PC-9 (cell line): ENCODE results near the gene KLF17. TPM values are rescaled to one million over a fixed set of nuclear protein-coding genes. Genes with fewer than 3 reads are reported as not detected.

Experiments
- BruUV-seq: library from RNA; stranded (reverse); fragments of 400-500 nt; replicated peaks from 2 replicates; lab custom pipeline; 2021; lab: Mats Ljungman, UMichigan
- CTCF ChIA-PET: fragments of 300-600 bp; sonication (Branson Sonifier 250); formaldehyde crosslinking; loops from one replicate; lab custom pipeline; 2022; ENCODE audit warnings: antibody characterized with exemption; lab: Charles Lee
- POLR2A ChIA-PET: fragments of 300-600 bp; sonication (Branson Sonifier 250); formaldehyde crosslinking; loops from one replicate; lab custom pipeline; 2022; ENCODE audit warnings: antibody characterized with exemption; ENCODE audit not compliant: unreplicated experiment; lab: Charles Lee
- DNase-seq, 2 experiments: peaks; one replicate each; pipeline versions ENCODE4 v3.0.0 to v3.0.0-alpha.2; 2015 to 2022; ENCODE audit warnings: mixed read lengths in 1 of 2
- H2AFZ ChIP-seq: fragments of 200-600 bp; sonication (generic); 2 replicates; pipeline ENCODE4 v1.8.1; 2017; ENCODE audit warnings: antibody characterized with exemption
- H3F3A ChIP-seq: fragments of 200-600 bp; sonication (generic); 2 replicates; pipeline ENCODE4 v1.8.1; 2017; ENCODE audit warnings: antibody characterized with exemption, mild to moderate bottlenecking, low read depth; ENCODE audit not compliant: insufficient read depth
- H3K27ac ChIP-seq: fragments of 200-600 bp; sonication (generic); 2 replicates; pipeline ENCODE4 v1.6.1; 2016; ENCODE audit warnings: mixed run types
- H3K27me3 ChIP-seq: fragments of 200-600 bp; sonication (generic); 2 replicates; pipeline ENCODE4 v1.6.1; 2016; ENCODE audit warnings: low read depth, mixed run types; ENCODE audit not compliant: insufficient read depth
- H3K36me3 ChIP-seq: fragments of 200-600 bp; sonication (generic); 2 replicates; pipeline ENCODE4 v1.6.1; 2016; ENCODE audit warnings: low read depth, mixed run types
- H3K4me1 ChIP-seq: fragments of 200-600 bp; sonication (generic); replicated peaks from 2 replicates; pipeline ENCODE4 v1.6.1; 2016; ENCODE audit warnings: mixed run types; ENCODE audit not compliant: insufficient read depth
- H3K4me2 ChIP-seq: fragments of 200-600 bp; sonication (generic); 2 replicates; pipeline ENCODE4 v1.6.1; 2017; ENCODE audit warnings: mixed run types
- H3K4me3 ChIP-seq: fragments of 200-600 bp; sonication (generic); 2 replicates; pipeline ENCODE4 v1.6.1; 2016; ENCODE audit warnings: mixed run types
- H3K79me2 ChIP-seq: fragments of 200-600 bp; sonication (generic); 2 replicates; pipeline ENCODE4 v1.6.1; 2017; ENCODE audit warnings: low read depth, mixed run types
- H3K9me2 ChIP-seq: fragments of 200-600 bp; sonication (generic); 2 replicates; pipeline ENCODE4 v1.8.1; 2017; ENCODE audit warnings: mild to moderate bottlenecking; ENCODE audit not compliant: insufficient read depth
- H3K9me3 ChIP-seq: fragments of 200-600 bp; sonication (generic); 2 replicates; pipeline ENCODE4 v1.8.1; 2016; ENCODE audit warnings: low read depth; ENCODE audit not compliant: insufficient read depth
- H4K20me1 ChIP-seq: fragments of 200-600 bp; sonication (generic); 2 replicates; pipeline ENCODE4 v1.8.1; 2017; ENCODE audit not compliant: insufficient read depth
- CTCF ChIP-seq: fragments of 200-600 bp; sonication (generic); conservative IDR thresholded peaks from 2 replicates; pipeline ENCODE4 v1.6.1; 2017; ENCODE audit warnings: mixed run types, antibody characterized with exemption, mild to moderate bottlenecking, moderate library complexity
- EZH2 ChIP-seq: fragments of 200-600 bp; sonication (generic); IDR thresholded peaks from 2 replicates; pipeline ENCODE4 v1.8.0; 2017; ENCODE audit warnings: antibody characterized with exemption, low read depth
- intact Hi-C: fragments of 100-400 bp; cut with micrococcal nuclease; formaldehyde crosslinking; loops from one replicate; pipeline ENCODE4 v1.10.0; 2022; ENCODE audit not compliant: unreplicated experiment
- total RNA-seq: library from RNA; stranded (reverse); gene quantifications from 2 replicates; pipeline ENCODE4 v1.2.3, GENCODE V29; 2021

Gene KLF17
- total RNA-seq, 1 experiment from 2014 or later, result not detected

DNA sequence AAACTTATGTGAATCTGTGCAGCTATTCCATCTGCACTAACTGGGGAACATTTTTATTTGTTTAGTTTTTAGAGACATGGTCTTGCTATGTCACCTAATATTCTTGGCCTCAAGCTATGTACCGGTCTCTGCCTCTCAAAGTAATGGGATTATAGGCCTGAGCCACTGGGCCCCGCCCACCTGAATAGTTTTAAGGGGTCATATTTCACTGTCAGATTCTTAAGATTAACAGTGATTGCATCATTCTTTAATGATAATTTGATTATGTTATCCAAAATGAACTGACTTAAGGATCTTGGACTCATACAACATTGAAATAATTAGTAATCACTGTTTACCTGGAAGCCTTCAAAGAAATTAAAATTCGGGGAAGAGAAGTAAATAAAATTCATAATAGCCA, 35.4 kb downstream of the KLF17 start:
- Histone ChIP-seq H3F3A (peaks cover 32% of the 10 kb centered on the region), H3K27ac (peak overlapping the region; percentile 98), H3K36me3 (no peaks in the 10 kb centered on the region), H3K4me2 (peak overlapping the region; percentile 69), H4K20me1 (no peaks in the 10 kb centered on the region), H3K9me3 (no peaks in the 10 kb centered on the region), H2AFZ (no peak overlapping the region), H3K4me1 (peaks cover 34% of the 10 kb centered on the region), H3K79me2 (no peaks in the 10 kb centered on the region), H3K9me2 (no peaks in the 10 kb centered on the region; the same call in 1 of the 2 replicates), H3K4me3 (0 out of 2 replicates have a peak overlapping the region, but pooled peaks have one; percentile 43), H3K27me3 (no peaks in the 10 kb centered on the region)
- intact Hi-C loops, result no loop called here
- ChIA-PET POLR2A (interaction anchor here (0.7 kb wide), 3 partner anchors 202 to 499 kb away, joined by 3 to 9 read pairs (median 4); no protein-coding TSS in a partner anchor), CTCF (no interaction called here)
- no TSS peak for BruUV-seq
- DNase-seq, result peak; percentile 46 to 68
- TF ChIP-seq CTCF (no peak), EZH2 (no peak)

GRCh38 chr1:44157903-44158302, 39.3 kb downstream of the KLF17 start:
- intact Hi-C loops, result no loop called here
- Histone ChIP-seq H2AFZ (no peak overlapping the region), H4K20me1 (no peaks in the 10 kb centered on the region), H3K36me3 (no peaks in the 10 kb centered on the region), H3K9me3 (0 out of 2 replicates have a peak, but pooled peaks cover 5% of the 10 kb centered on the region), H3F3A (peaks cover 32% of the 10 kb centered on the region), H3K27me3 (no peaks in the 10 kb centered on the region), H3K4me2 (no peak overlapping the region), H3K4me1 (peaks cover 34% of the 10 kb centered on the region), H3K4me3 (no peak overlapping the region), H3K9me2 (no peaks in the 10 kb centered on the region; the same call in 1 of the 2 replicates), H3K27ac (no peak overlapping the region), H3K79me2 (no peaks in the 10 kb centered on the region)
- CTCF ChIA-PET, result no interaction called here
- TF ChIP-seq CTCF (no peak), EZH2 (no peak)
- DNase-seq, result no peak
- no TSS peak for BruUV-seq
- POLR2A ChIA-PET, result no interaction called here

DNA sequence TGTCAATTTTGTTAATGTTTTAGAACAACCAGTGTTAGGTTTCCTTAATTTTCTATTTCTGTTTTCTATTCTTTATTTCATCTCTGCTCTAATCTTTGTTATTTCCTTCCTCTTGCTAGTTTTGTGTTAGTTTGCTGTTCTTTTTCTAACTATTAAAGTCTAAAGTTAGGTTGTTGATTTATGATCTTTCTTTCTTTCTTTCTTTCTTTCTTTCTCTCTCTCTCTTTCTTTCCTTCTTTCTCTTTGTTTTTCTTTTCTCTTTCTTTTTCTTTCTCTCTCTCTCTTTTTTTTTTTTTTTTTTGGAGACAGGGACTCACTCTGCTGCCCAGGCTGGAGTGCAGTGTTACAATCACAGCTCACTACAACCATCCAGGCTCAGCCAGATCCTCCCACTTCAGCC, 40.2 kb downstream of the KLF17 start:
- Histone ChIP-seq H3K9me3 (0 out of 2 replicates have a peak, but pooled peaks cover 5% of the 10 kb centered on the region), H3K4me1 (peaks cover 26% of the 10 kb centered on the region), H3K27me3 (no peaks in the 10 kb centered on the region), H3K36me3 (no peaks in the 10 kb centered on the region), H2AFZ (no peak overlapping the region), H3K79me2 (no peaks in the 10 kb centered on the region), H3K4me2 (no peak overlapping the region), H3F3A (peaks cover 25% of the 10 kb centered on the region), H3K4me3 (no peak overlapping the region), H3K9me2 (no peaks in the 10 kb centered on the region; the same call in 1 of the 2 replicates), H4K20me1 (no peaks in the 10 kb centered on the region), H3K27ac (no peak overlapping the region)
- POLR2A ChIA-PET, result no interaction called here
- no TSS peak for BruUV-seq
- intact Hi-C loops, result no loop called here
- CTCF ChIA-PET, result no interaction called here
- TF ChIP-seq CTCF (no peak), EZH2 (no peak)
- DNase-seq, result no peak
